ENCODE measurements around the gene PRKAG1.

DNA sequence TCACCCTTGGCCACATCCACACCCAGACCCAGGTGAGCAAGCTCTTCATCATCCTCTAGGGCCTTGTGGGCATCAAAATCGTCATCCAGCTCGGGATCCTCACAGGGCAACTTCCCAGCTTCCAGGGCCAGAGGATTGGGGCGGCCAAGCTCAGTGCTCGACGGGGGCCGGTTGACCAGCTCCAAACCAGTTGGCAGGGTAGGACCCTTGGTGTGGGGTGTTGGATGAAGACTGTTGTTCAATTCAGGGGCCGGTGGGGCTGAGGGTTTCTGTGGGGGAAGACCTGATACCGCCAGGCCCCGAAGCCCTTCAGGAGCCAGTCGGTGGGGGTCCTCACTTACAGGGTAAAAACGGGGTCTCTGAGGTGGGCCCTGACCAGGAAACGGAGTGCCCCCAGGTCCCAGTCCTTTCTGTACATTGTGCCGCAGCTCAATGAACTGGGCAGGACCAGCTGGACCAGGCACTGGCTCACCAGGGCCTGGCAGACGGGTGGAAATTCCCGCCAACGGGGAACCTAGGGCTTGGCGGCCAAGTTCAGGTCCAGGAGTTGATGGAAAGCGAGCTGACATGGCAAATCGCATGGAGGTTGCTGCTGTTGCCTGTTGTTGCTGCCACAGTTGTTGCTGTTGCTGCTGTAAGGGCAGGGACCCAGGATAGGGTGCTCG, 19.8 kb upstream of the PRKAG1 start:
- TF ChIP-seq CTCF (conservative IDR thresholded peaks at IDR 0.05; ENCODE audit: low read length) (no peak), EZH2phosphoT487 (IDR thresholded peaks at IDR 0.05; ENCODE audit: borderline replicate concordance) (no peak)

Data from Loucy (cell line).